Posterior vena cava (tissue), 2 donors: ENCODE results near the gene ASS1. TPM values are rescaled to one million over a fixed set of nuclear protein-coding genes. Genes with fewer than 3 reads are reported as not detected.

ENCODE experiments used
- DNase-seq: peaks from one replicate; pipeline ENCODE4 v3.0.0-alpha.2; 2020; ENCODE audit warnings: low spot score
- intact Hi-C, 2 donors: fragments of 100-400 bp; cut with DNase I; formaldehyde crosslinking; loops; one replicate each; pipeline versions ENCODE4 v1.14.1 to v1.14.2; 2022 to 2023
- total RNA-seq, 2 donors: library from RNA; stranded (reverse); fragmentation: NEBNext Ultra II Directional; extraction: Animal tissue kit (Norgen Biotek cat#: 25700); gene quantifications; one replicate each; pipeline ENCODE4 v1.2.1, GENCODE V29; 2021
- donor health status: DM: yes; HTN: yes; CAD: no.
- donor health status: DM: yes; HTN: yes; CAD: no.

ASS1 gene
- total RNA-seq, 2 donors from 2014 or later: 106 to 118 TPM

- intact Hi-C loops: no loop called here
- no peak for DNase-seq
These were observed 63.5 kb downstream of the ASS1 start for GRCh38 chr9:130508218-130508617.

- intact Hi-C loops: no loop called here
- no peak for DNase-seq
These were observed 67.4 kb downstream of the ASS1 start for GRCh38 chr9:130512199-130512598.

GRCh38 chr9:130513078-130513477, 68.3 kb downstream of the ASS1 start:
- DNase-seq: no peak
- intact Hi-C loops: no loop called here

- no peak for DNase-seq
- intact Hi-C loops: no loop called here
These were observed 73.5 kb downstream of the ASS1 start for GRCh38 chr9:130518233-130518632.

- no peak for DNase-seq
- intact Hi-C loops: no loop called here
These were observed 74.4 kb downstream of the ASS1 start for GRCh38 chr9:130518943-130519799.

- DNase-seq: no peak
- intact Hi-C loops: no loop called here
These were observed 75.2 kb downstream of the ASS1 start for GRCh38 chr9:130519927-130520326.

GRCh38 chr9:130521715-130522114, 77.0 kb downstream of the ASS1 start:
- intact Hi-C loops: no loop called here
- DNase-seq: no peak

GRCh38 chr9:130522233-130522808, 77.6 kb downstream of the ASS1 start:
- no peak for DNase-seq
- intact Hi-C loops: no loop called here

GRCh38 chr9:130523921-130524320, 79.2 kb downstream of the ASS1 start:
- no peak for DNase-seq
- intact Hi-C loops: no loop called here

GRCh38 chr9:130526193-130526853, 81.6 kb downstream of the ASS1 start:
- intact Hi-C loops: loop anchor here in 1 of 2 donors (5.0 kb wide), 1 partner anchor 1421 kb away; no protein-coding TSS in a partner anchor
- DNase-seq: no peak

GRCh38 chr9:130526854-130527650, 82.3 kb downstream of the ASS1 start:
- DNase-seq: no peak
- intact Hi-C loops: loop anchor here in 1 of 2 donors (5.0 kb wide), 1 partner anchor 1420 kb away; no protein-coding TSS in a partner anchor

- intact Hi-C loops: loop anchor here in 1 of 2 donors (5.0 kb wide), 1 partner anchor 1420 kb away; no protein-coding TSS in a partner anchor
- no peak for DNase-seq
These were observed 83.0 kb downstream of the ASS1 start for GRCh38 chr9:130527651-130528310.

GRCh38 chr9:130528674-130529073, 83.9 kb downstream of the ASS1 start:
- intact Hi-C loops: loop anchor here in 1 of 2 donors (5.0 kb wide), 1 partner anchor 1419 kb away; no protein-coding TSS in a partner anchor
- no peak for DNase-seq

GRCh38 chr9:130530938-130531337, 86.2 kb downstream of the ASS1 start:
- DNase-seq: no peak
- intact Hi-C loops: no loop called here

- no peak for DNase-seq
- intact Hi-C loops: no loop called here
These were observed 86.9 kb downstream of the ASS1 start for GRCh38 chr9:130531670-130532069.

GRCh38 chr9:130532426-130533080, 87.8 kb downstream of the ASS1 start:
- DNase-seq: no peak
- intact Hi-C loops: loop anchor here in 1 of 2 donors (1.0 kb wide), 1 partner anchor 134 kb away; no protein-coding TSS in a partner anchor

- intact Hi-C loops: no loop called here
- no peak for DNase-seq
These were observed 91.2 kb downstream of the ASS1 start for GRCh38 chr9:130535818-130536521.

GRCh38 chr9:130536701-130537107, 91.9 kb downstream of the ASS1 start:
- DNase-seq: no peak

More at GRCh38 chr9:130536701-130537107, 91.9 kb downstream of the ASS1 start:
- intact Hi-C loops: no loop called here
